Measurements from ENCODE around the gene GINS1.

The GINS1 gene

GRCh38 chr20:25374842-25375241 lies 32.6 kb upstream of the GINS1 start:
- TF ChIP-seq, protein P1, sequence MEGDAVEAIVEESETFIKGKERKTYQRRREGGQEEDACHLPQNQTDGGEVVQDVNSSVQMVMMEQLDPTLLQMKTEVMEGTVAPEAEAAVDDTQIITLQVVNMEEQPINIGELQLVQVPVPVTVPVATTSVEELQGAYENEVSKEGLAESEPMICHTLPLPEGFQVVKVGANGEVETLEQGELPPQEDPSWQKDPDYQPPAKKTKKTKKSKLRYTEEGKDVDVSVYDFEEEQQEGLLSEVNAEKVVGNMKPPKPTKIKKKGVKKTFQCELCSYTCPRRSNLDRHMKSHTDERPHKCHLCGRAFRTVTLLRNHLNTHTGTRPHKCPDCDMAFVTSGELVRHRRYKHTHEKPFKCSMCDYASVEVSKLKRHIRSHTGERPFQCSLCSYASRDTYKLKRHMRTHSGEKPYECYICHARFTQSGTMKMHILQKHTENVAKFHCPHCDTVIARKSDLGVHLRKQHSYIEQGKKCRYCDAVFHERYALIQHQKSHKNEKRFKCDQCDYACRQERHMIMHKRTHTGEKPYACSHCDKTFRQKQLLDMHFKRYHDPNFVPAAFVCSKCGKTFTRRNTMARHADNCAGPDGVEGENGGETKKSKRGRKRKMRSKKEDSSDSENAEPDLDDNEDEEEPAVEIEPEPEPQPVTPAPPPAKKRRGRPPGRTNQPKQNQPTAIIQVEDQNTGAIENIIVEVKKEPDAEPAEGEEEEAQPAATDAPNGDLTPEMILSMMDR (IDR thresholded peaks at IDR 0.05; ENCODE audit: insufficient read depth, low read length, poor library complexity, severe bottlenecking), result no peak
- Histone ChIP-seq H3K4me3 (replicated peaks; ENCODE audit: low read depth, low read length) (no peak overlapping the region), H3K27me3 (replicated peaks; ENCODE audit: control insufficient read depth, insufficient read depth, low read length) (no peaks in the 10 kb centered on the region), H3K36me3 (ENCODE audit: control insufficient read depth, insufficient read depth, low read length) (no peaks in the 10 kb centered on the region)
- DNase-seq (ENCODE audit: extremely low read depth, insufficient read length), result no peak

DNA sequence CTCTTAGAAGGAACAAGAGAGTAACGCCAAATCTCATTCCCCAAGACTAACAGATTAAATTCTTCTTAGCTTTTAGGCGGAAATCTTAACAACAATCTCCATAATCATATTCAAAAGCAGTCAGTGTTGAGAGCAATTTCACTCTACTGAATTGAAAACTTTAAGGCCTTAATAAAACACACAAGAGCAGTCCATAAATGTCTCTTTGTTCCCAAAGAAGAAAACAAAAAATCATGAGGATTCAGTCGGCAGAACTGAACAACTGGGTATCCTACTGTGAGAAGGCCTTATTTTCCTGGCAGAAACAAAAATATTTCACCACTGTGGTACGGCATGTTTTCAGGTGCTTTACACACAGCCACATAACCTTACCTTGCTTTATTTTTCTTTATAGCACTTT lies 31.2 kb upstream of the GINS1 start:
- DNase-seq (ENCODE audit: extremely low read depth, insufficient read length), result no peak
- H3K4me3 ChIP-seq (replicated peaks; ENCODE audit: low read depth, low read length), result no peak overlapping the region
- H3K36me3 ChIP-seq (ENCODE audit: control insufficient read depth, insufficient read depth, low read length), result 0 out of 2 replicates have a peak, but pooled peaks cover 2% of the 10 kb centered on the region
- TF ChIP-seq, protein P1 (IDR thresholded peaks at IDR 0.05; ENCODE audit: insufficient read depth, low read length, poor library complexity, severe bottlenecking), result no peak
- no peaks in the 10 kb centered on the region for H3K27me3 ChIP-seq (replicated peaks; ENCODE audit: control insufficient read depth, insufficient read depth, low read length)

- Histone ChIP-seq H3K27me3 (replicated peaks; ENCODE audit: control insufficient read depth, insufficient read depth, low read length) (no peaks in the 10 kb centered on the region), H3K4me3 (replicated peaks; ENCODE audit: low read depth, low read length) (no peak overlapping the region), H3K36me3 (ENCODE audit: control insufficient read depth, insufficient read depth, low read length) (peaks cover 2% of the 10 kb centered on the region)
- TF ChIP-seq, protein P1 (IDR thresholded peaks at IDR 0.05; ENCODE audit: insufficient read depth, low read length, poor library complexity, severe bottlenecking), result no peak
- no peak for DNase-seq (ENCODE audit: extremely low read depth, insufficient read length)
Observed at GRCh38 chr20:25376886-25377285, 30.6 kb upstream of the GINS1 start.

- H3K36me3 ChIP-seq (ENCODE audit: control insufficient read depth, insufficient read depth, low read length), result peaks cover 4% of the 10 kb centered on the region
- no peak for DNase-seq (ENCODE audit: extremely low read depth, insufficient read length)
Observed at GRCh38 chr20:25378189-25378883, 29.1 kb upstream of the GINS1 start.

GRCh38 chr20:25378884-25379733 lies 28.4 kb upstream of the GINS1 start:
- Histone ChIP-seq H3K36me3 (ENCODE audit: control insufficient read depth, insufficient read depth, low read length) (peaks cover 4% of the 10 kb centered on the region), H3K4me3 (replicated peaks; ENCODE audit: low read depth, low read length) (no peak overlapping the region), H3K27me3 (replicated peaks; ENCODE audit: control insufficient read depth, insufficient read depth, low read length) (no peaks in the 10 kb centered on the region)
- DNase-seq (ENCODE audit: extremely low read depth, insufficient read length), result no peak
- TF ChIP-seq, protein P1 (IDR thresholded peaks at IDR 0.05; ENCODE audit: insufficient read depth, low read length, poor library complexity, severe bottlenecking), result no peak

More at GRCh38 chr20:25378189-25378883, 29.1 kb upstream of the GINS1 start:
- no peaks in the 10 kb centered on the region for H3K27me3 ChIP-seq (replicated peaks; ENCODE audit: control insufficient read depth, insufficient read depth, low read length)
- TF ChIP-seq, protein P1 (IDR thresholded peaks at IDR 0.05; ENCODE audit: insufficient read depth, low read length, poor library complexity, severe bottlenecking), result no peak
- H3K4me3 ChIP-seq (replicated peaks; ENCODE audit: low read depth, low read length), result no peak overlapping the region

Measured in GM06990 (cell line).